ENCODE measurements around the gene TTC23.

- TF ChIP-seq POLR2AphosphoS5 (IDR thresholded peaks at IDR 0.05; ENCODE audit: borderline replicate concordance, low read depth, low read length), result no peak
- no peak for TF ChIP-seq EZH2 (IDR thresholded peaks at IDR 0.05)
- no peak for TF ChIP-seq FOXP2 (optimal IDR thresholded peaks at IDR 0.05; ENCODE audit: control extremely low read depth, extremely low read length, insufficient read depth)
Observed at GRCh38 chr15:99180086-99180963, 69.1 kb downstream of the TTC23 start.
